RWPE2 (cell line): ENCODE results near the gene GMEB1.
"Not testable (repeated sequence)": the region's sequence is repeated elsewhere in the genome, so short reads cannot be mapped to it uniquely, and the experiment has no call there.

ENCODE experiments used
- ATAC-seq: fragments of 200-7000 bp; cut with Tn5 transposase; 3 replicates; pipeline ENCODE4 v1.9.1; 2021; ENCODE audit warnings: low read depth
- DNase-seq: peaks from one replicate; pipeline ENCODE4 v3.0.0-alpha.2; 2020; ENCODE audit warnings: low spot score
- H3K27ac ChIP-seq: fragments of 450-650 bp; 2 replicates; pipeline ENCODE4 v1.5.1; 2017; ENCODE audit warnings: mild to moderate bottlenecking; ENCODE audit not compliant: poor library complexity, severe bottlenecking
- H3K27me3 ChIP-seq: fragments of 250-450 bp; sonication (Bioruptor Pico); 2 replicates; pipeline ENCODE4 v1.5.1; 2021; ENCODE audit warnings: mild to moderate bottlenecking, moderate library complexity; ENCODE audit not compliant: insufficient read depth, poor library complexity, severe bottlenecking
- H3K36me3 ChIP-seq: fragments of 250-450 bp; sonication (Bioruptor Pico); 2 replicates; pipeline ENCODE4 v1.5.1; 2020; ENCODE audit warnings: low read depth, mild to moderate bottlenecking, moderate library complexity
- H3K4me1 ChIP-seq: fragments of 250-450 bp; sonication (Bioruptor Pico); 2 replicates; pipeline ENCODE4 v1.5.1; 2021; ENCODE audit warnings: mild to moderate bottlenecking, moderate library complexity; ENCODE audit not compliant: insufficient read depth, poor library complexity, severe bottlenecking
- H3K4me3 ChIP-seq: fragments of 250-450 bp; sonication (Bioruptor Pico); 2 replicates; pipeline ENCODE4 v1.5.1; 2021; ENCODE audit warnings: mild to moderate bottlenecking, moderate library complexity; ENCODE audit not compliant: severe bottlenecking
- H3K9me3 ChIP-seq: fragments of 250-450 bp; sonication (Bioruptor Pico); 2 replicates; pipeline ENCODE4 v1.5.1; 2021; ENCODE audit warnings: mild to moderate bottlenecking, moderate library complexity; ENCODE audit not compliant: severe bottlenecking
- TF ChIP-seq, protein P1 (sequence below): fragments of 450-650 bp; IDR thresholded peaks from one replicate; pipeline ENCODE4 v1.5.1; 2017; ENCODE audit warnings: mild to moderate bottlenecking, moderate library complexity; ENCODE audit not compliant: poor library complexity, severe bottlenecking

GMEB1 gene

DNA sequence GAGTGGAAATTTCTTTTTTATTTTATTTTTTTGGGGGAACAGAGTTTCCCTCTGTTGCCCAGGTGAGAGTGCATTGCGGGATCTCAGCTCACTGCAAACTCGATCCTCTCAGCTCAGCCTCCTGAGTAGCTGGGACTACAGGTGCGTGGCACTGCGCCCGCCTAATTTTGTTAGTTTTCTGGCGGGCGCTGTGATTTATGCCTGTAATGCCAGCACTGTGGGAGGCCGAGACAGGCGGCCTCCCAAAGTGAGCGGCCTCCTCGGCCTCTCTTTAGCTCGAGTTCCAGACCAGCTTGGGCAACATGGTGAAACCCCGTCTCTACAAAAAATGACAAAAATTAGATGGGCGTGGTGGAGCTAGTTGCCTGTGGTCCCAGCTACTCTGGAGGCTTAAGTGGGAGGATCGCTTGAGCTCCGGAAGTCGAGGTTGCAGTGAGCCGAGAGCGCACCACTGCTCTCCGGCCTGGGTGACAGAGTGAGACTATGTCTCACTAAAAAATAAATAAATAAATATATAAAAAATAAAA lies 2.7 kb downstream of the GMEB1 start:
- Histone ChIP-seq H3K36me3 (no peaks in the 10 kb centered on the region; the same call in 1 of the 2 replicates), H3K27ac (no peak overlapping the region), H3K4me1 (peaks cover 4% of the 10 kb centered on the region), H3K27me3 (no peaks in the 10 kb centered on the region), H3K9me3 (no peaks in the 10 kb centered on the region), H3K4me3 (no peak overlapping the region)
- ATAC-seq (no peak), DNase-seq (no peak)
- TF ChIP-seq, protein P1, sequence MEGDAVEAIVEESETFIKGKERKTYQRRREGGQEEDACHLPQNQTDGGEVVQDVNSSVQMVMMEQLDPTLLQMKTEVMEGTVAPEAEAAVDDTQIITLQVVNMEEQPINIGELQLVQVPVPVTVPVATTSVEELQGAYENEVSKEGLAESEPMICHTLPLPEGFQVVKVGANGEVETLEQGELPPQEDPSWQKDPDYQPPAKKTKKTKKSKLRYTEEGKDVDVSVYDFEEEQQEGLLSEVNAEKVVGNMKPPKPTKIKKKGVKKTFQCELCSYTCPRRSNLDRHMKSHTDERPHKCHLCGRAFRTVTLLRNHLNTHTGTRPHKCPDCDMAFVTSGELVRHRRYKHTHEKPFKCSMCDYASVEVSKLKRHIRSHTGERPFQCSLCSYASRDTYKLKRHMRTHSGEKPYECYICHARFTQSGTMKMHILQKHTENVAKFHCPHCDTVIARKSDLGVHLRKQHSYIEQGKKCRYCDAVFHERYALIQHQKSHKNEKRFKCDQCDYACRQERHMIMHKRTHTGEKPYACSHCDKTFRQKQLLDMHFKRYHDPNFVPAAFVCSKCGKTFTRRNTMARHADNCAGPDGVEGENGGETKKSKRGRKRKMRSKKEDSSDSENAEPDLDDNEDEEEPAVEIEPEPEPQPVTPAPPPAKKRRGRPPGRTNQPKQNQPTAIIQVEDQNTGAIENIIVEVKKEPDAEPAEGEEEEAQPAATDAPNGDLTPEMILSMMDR, result no peak

DNA sequence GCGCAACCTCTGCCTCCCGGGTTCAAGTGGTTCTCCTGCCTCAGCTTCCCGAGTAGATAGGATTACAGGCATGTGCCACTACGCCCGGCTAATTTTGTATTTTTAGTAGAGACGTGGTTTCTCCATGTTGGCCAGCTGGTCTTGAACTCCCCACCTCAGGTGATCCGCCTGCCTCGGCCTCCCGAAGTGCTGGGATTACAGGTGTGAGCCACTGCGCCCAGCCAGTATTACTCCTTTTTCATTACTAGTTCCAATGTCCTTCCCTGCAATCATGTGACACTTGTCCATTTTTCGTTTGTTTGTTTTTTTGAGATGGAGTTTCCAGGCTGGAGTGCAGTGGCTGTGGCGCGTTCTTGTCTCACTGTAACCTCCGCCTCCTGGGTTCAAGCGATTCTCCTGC lies 4.4 kb downstream of the GMEB1 start:
- not testable (repeated sequence) for H3K9me3 ChIP-seq, H3K27me3 ChIP-seq, ATAC-seq, H3K36me3 ChIP-seq, H3K4me1 ChIP-seq, DNase-seq, H3K27ac ChIP-seq, H3K4me3 ChIP-seq

DNA sequence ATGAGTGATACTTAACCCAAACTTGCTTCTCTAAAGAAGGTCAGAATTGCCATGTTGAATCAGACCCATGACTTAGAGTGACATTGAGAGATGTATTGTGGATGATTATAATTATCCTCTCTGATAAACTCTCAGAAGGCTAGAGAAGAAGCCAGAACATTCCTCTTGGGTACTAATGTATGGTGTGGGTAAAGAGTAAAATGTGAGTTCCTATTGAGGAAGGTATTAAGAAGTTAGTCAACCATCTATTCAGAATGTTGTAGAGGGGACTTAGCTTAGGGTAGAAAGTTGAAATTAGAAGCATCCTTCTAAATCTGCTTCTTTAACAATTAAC lies 7.3 kb downstream of the GMEB1 start:
- Histone ChIP-seq H3K27ac (no peak overlapping the region), H3K27me3 (no peaks in the 10 kb centered on the region), H3K4me1 (no peaks in the 10 kb centered on the region), H3K4me3 (no peak overlapping the region), H3K36me3 (no peaks in the 10 kb centered on the region; the same call in 1 of the 2 replicates), H3K9me3 (no peaks in the 10 kb centered on the region)
- ATAC-seq, result no peak
- DNase-seq, result no peak
- TF ChIP-seq, protein P1, result no peak

DNA sequence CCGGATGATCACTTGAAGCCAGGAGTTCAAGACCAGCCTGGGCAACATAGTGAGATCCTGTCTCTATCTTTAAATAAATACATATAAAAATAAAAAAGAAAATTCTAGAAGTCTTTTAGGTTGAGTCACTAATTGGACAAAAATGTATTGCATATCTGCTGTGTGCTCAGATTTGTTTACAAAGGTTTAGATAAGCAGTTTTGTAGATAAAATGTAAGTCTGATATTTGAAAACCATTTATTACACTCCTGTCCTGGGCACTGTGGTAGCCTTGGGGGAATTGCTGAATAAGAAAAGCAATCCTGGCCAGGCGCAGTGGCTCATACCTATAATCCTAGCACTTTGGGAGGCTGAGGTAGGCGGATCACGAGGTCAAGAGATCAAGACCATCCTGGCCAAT lies 11.6 kb downstream of the GMEB1 start:
- Histone ChIP-seq H3K9me3 (no peaks in the 10 kb centered on the region), H3K36me3 (peaks cover 10% of the 10 kb centered on the region; the same call in 1 of the 2 replicates), H3K27me3 (no peaks in the 10 kb centered on the region), H3K4me1 (no peaks in the 10 kb centered on the region), H3K4me3 (no peak overlapping the region), H3K27ac (no peak overlapping the region)
- no peak for ATAC-seq
- TF ChIP-seq, protein P1, result no peak
- no peak for DNase-seq

DNA sequence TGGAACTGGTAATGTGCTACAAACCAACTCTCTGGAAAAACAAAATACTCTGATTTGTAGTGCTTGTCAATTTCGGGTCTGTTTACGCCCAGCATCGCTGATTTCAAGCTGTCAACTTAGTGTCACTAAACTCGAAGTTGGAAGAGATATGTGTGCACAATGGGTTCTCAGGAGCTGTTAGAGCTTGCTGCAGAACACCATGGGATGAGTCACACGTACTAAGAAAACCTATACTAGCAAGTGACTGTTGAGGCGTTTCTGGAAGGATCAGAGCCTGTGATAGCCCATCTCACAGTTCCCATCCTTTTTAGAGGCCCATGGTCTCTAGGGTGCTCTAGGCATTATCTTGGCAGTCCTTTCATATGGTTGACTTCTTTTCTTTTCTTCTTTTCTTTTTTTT lies 14.3 kb downstream of the GMEB1 start:
- Histone ChIP-seq H3K4me3 (no peak overlapping the region), H3K4me1 (no peaks in the 10 kb centered on the region), H3K9me3 (no peaks in the 10 kb centered on the region), H3K27ac (no peak overlapping the region), H3K27me3 (no peaks in the 10 kb centered on the region), H3K36me3 (peaks cover 14% of the 10 kb centered on the region; the same call in 1 of the 2 replicates)
- DNase-seq (no peak), ATAC-seq (peak; percentile 58; the same call in 1 of the 3 replicates)
- TF ChIP-seq, protein P1, result no peak
